H1 (cell line): Measurements from ENCODE around the gene BHLHE23. TPM values are rescaled to one million over a fixed set of nuclear protein-coding genes. Genes with fewer than 3 reads are reported as not detected.

ENCODE experiments used
- BCL11A ChIP-seq, 2 experiments: IDR thresholded peaks; one replicate each; pipeline ENCODE4 v1.6.1; 2011; ENCODE audit warnings: low read depth in 2 of 2, low read length in 2 of 2, mild to moderate bottlenecking in 2 of 2
- CBX8 ChIP-seq: fragments of 300-800, 300-1000 bp; sonication (generic); IDR thresholded peaks from 2 replicates; pipeline ENCODE4 v1.7.1; 2016; ENCODE audit warnings: low read depth, low read length, borderline replicate concordance
- CHD2 ChIP-seq: IDR thresholded peaks from 2 replicates; pipeline ENCODE4 v1.6.1; 2012; ENCODE audit warnings: low read length, improper control_type of control experiment
- CHD7 ChIP-seq: fragments of 300-600 bp; sonication (generic); IDR thresholded peaks from 2 replicates; pipeline ENCODE4 v1.7.1; 2012; ENCODE audit warnings: low read length, moderate library complexity, mild to moderate bottlenecking, inconsistent platforms; ENCODE audit not compliant: insufficient replicate concordance
- EGR1 ChIP-seq: IDR thresholded peaks from 2 replicates; pipeline ENCODE4 v1.6.1; 2011; ENCODE audit warnings: low read depth, low read length, borderline replicate concordance
- JUN ChIP-seq: IDR thresholded peaks from 2 replicates; pipeline ENCODE4 v1.6.1; 2011; ENCODE audit warnings: low read depth, mild to moderate bottlenecking, improper control_type of control experiment, low read length
- KDM4A ChIP-seq: IDR thresholded peaks from one replicate; pipeline ENCODE4 v1.7.1; 2012; ENCODE audit warnings: low read depth, mild to moderate bottlenecking, moderate library complexity, low read length, inconsistent platforms; ENCODE audit not compliant: severe bottlenecking
- POLR2AphosphoS5 ChIP-seq: IDR thresholded peaks from 2 replicates; pipeline ENCODE4 v1.6.1; 2011; ENCODE audit warnings: low read depth, low read length
- polyA plus RNA-seq, 7 experiments: library from polyadenylated mRNA; depleted of rRNA in 3 of 7; stranded (reverse) in 5 of 7; unstranded in 2 of 7; fragments of >200 nt in 5 of 7; fragments of 200-250 nt in 2 of 7; gene quantifications; 1 replicate in 5 of 7; 2 replicates in 1 of 7; 4 replicates in 1 of 7; pipeline versions ENCODE4 v1.2.1 to v1.2.3, GENCODE V29; 2011 to 2013; ENCODE audit warnings: missing spikeins in 2 of 7, mixed read lengths in 2 of 7
- total RNA-seq: library from RNA; stranded (reverse); fragmentation: NEBNext Ultra II Directional; extraction: Animal tissue kit (Norgen Biotek cat#: 25700); gene quantifications from 2 replicates; pipeline ENCODE4 v1.2.1, GENCODE V29; 2021

Gene BHLHE23
- total and polyA plus RNA-seq, 2 of the 8 experiments (the other 6 are each of a cell fraction or from before 2014, with no cell fraction given), result 0.47 TPM; not detected in 1

- TF ChIP-seq BCL11A (IDR thresholded peaks at IDR 0.05; ENCODE audit: low read depth in 2 of 2, low read length in 2 of 2) (no peak), POLR2AphosphoS5 (no peak), CBX8 (no peak), JUN (no peak), CHD2 (no peak), EGR1 (no peak), CHD7 (no peak), KDM4A (no peak)
Measured at GRCh38 chr20:62956387-62957135, 50.2 kb downstream of the BHLHE23 start (continued).
